OCI-LY7 (cell line): ENCODE results near the gene SGTA. TPM values are rescaled to one million over a fixed set of nuclear protein-coding genes. Genes with fewer than 3 reads are reported as not detected.

ENCODE experiments used
- BruUV-seq: library from RNA; stranded (reverse); fragments of 400-500 nt; replicated peaks from 2 replicates; lab custom pipeline; 2021; lab: Mats Ljungman, UMichigan
- CTCF ChIA-PET: fragments of 300-600 bp; sonication (Branson Sonifier 250); formaldehyde crosslinking; loops from one replicate; lab custom pipeline; 2022; ENCODE audit warnings: antibody characterized with exemption; ENCODE audit not compliant: unreplicated experiment; lab: Charles Lee
- POLR2A ChIA-PET: fragments of 300-600 bp; sonication (Branson Sonifier 250); formaldehyde crosslinking; loops from one replicate; lab custom pipeline; 2022; ENCODE audit warnings: antibody characterized with exemption; lab: Charles Lee
- DNase-seq: peaks from one replicate; pipeline ENCODE4 v3.0.0-alpha.2; 2015; ENCODE audit warnings: low spot score
- H2AFZ ChIP-seq: fragments of 200-600 bp; sonication (generic), shearing (Covaris generic); 2 replicates; pipeline ENCODE4 v1.6.1; 2014; ENCODE audit warnings: mild to moderate bottlenecking, antibody characterized with exemption, low read length, moderate library complexity
- H3K27ac ChIP-seq: fragments of 200-600 bp; sonication (generic); 2 replicates; pipeline ENCODE4 v1.5.1; 2014; ENCODE audit warnings: mixed run types, low read depth, mild to moderate bottlenecking, moderate library complexity, low read length, inconsistent platforms; ENCODE audit not compliant: poor library complexity, severe bottlenecking
- H3K36me3 ChIP-seq: fragments of 200-600 bp; sonication (generic); 2 replicates; pipeline ENCODE4 v1.6.1; 2014; ENCODE audit warnings: mild to moderate bottlenecking, antibody characterized with exemption, low read length, moderate library complexity, mixed read lengths; ENCODE audit not compliant: insufficient read depth
- H3K4me1 ChIP-seq: fragments of 200-600 bp; sonication (generic); 2 replicates; pipeline ENCODE4 v1.5.1; 2014; ENCODE audit warnings: mild to moderate bottlenecking, low read length; ENCODE audit not compliant: insufficient read depth, poor library complexity, severe bottlenecking
- H3K4me2 ChIP-seq: fragments of 200-600 bp; sonication (generic); 2 replicates; pipeline ENCODE4 v1.6.1; 2014; ENCODE audit warnings: mild to moderate bottlenecking, low read length
- H3K4me3 ChIP-seq: fragments of 200-600 bp; sonication (generic); 2 replicates; pipeline ENCODE4 v1.5.1; 2014; ENCODE audit warnings: mild to moderate bottlenecking, low read depth, low read length; ENCODE audit not compliant: poor library complexity, severe bottlenecking
- H3K79me2 ChIP-seq: fragments of 200-600 bp; sonication (generic); 2 replicates; pipeline ENCODE4 v1.6.1; 2016; ENCODE audit warnings: low read depth, mild to moderate bottlenecking, low read length, moderate library complexity, mixed read lengths; ENCODE audit not compliant: insufficient read depth
- H3K9me2 ChIP-seq: fragments of 200-600 bp; sonication (generic); 2 replicates; pipeline ENCODE4 v1.6.1; 2016; ENCODE audit warnings: mild to moderate bottlenecking, low read length, mixed read lengths; ENCODE audit not compliant: insufficient read depth
- H3K9me3 ChIP-seq: fragments of 200-600 bp; sonication (generic); 2 replicates; pipeline ENCODE4 v1.6.1; 2014; ENCODE audit warnings: mild to moderate bottlenecking, mixed run types, low read length, mixed read lengths
- H4K20me1 ChIP-seq: fragments of 200-600 bp; sonication (generic); 2 replicates; pipeline ENCODE4 v1.6.1; 2014; ENCODE audit warnings: mild to moderate bottlenecking, antibody characterized with exemption, low read length, moderate library complexity, mixed read lengths; ENCODE audit not compliant: insufficient read depth
- CTCF ChIP-seq: fragments of 200-600 bp; sonication (generic); conservative IDR thresholded peaks from 2 replicates; pipeline ENCODE4 v1.5.1; 2014; ENCODE audit warnings: mild to moderate bottlenecking, antibody characterized with exemption, low read length, moderate library complexity, mixed read lengths
- EZH2phosphoT487 ChIP-seq: fragments of 200-600 bp; sonication (generic); IDR thresholded peaks from 2 replicates; pipeline ENCODE4 v1.6.1; 2018; ENCODE audit warnings: low read depth, borderline replicate concordance, mild to moderate bottlenecking, mixed run types, antibody characterized with exemption, low read length, moderate library complexity, mixed read lengths
- intact Hi-C: fragments of 100-400 bp; cut with micrococcal nuclease; formaldehyde crosslinking; loops from one replicate; pipeline ENCODE4 v1.10.0; 2022; ENCODE audit not compliant: unreplicated experiment
- total RNA-seq, 2 experiments: library from RNA; depleted of rRNA in 1 of 2; stranded (reverse); fragments of >200 nt in 1 of 2; shearing (Covaris generic) in 1 of 2; gene quantifications; 2 replicates each; pipeline ENCODE4 v1.2.3, GENCODE V29; 2014 to 2022

Gene SGTA
- total RNA-seq, 2 experiments from 2014 or later: 68.2 to 82.4 TPM

- ChIA-PET POLR2A (no interaction called here), CTCF (no interaction called here)
- no peaks in the 10 kb centered on the region for H3K9me3 ChIP-seq
- H3K79me2 ChIP-seq: no peaks in the 10 kb centered on the region
- H3K4me3 ChIP-seq: no peak overlapping the region
- no peak for DNase-seq
- intact Hi-C loops: no loop called here
- H3K36me3 ChIP-seq: peaks cover 93% of the 10 kb centered on the region
- no peak overlapping the region for H3K4me2 ChIP-seq
- no peak overlapping the region for H2AFZ ChIP-seq
- BruUV-seq: no TSS peak
- TF ChIP-seq CTCF: no peak
- TF ChIP-seq EZH2phosphoT487: no peak
- H3K4me1 ChIP-seq: no peaks in the 10 kb centered on the region
- no peak overlapping the region for H3K27ac ChIP-seq
- no peaks in the 10 kb centered on the region for H4K20me1 ChIP-seq
- no peaks in the 10 kb centered on the region for H3K9me2 ChIP-seq
These were observed 27.3 kb upstream of the SGTA start for GRCh38 chr19:2810141-2811091.

- TSS peak; percentile 41 for BruUV-seq
- intact Hi-C loops: no loop called here
- Histone ChIP-seq H3K79me2 (no peaks in the 10 kb centered on the region), H2AFZ (no peak overlapping the region), H3K4me2 (no peak overlapping the region), H3K9me2 (no peaks in the 10 kb centered on the region), H4K20me1 (no peaks in the 10 kb centered on the region), H3K4me1 (no peaks in the 10 kb centered on the region), H3K27ac (no peak overlapping the region), H3K36me3 (peaks cover 95% of the 10 kb centered on the region), H3K9me3 (no peaks in the 10 kb centered on the region), H3K4me3 (no peak overlapping the region)
- ChIA-PET CTCF (no interaction called here), POLR2A (no interaction called here)
- TF ChIP-seq CTCF (no peak), EZH2phosphoT487 (no peak)
- no peak for DNase-seq
These were observed 26.5 kb upstream of the SGTA start for GRCh38 chr19:2809387-2810140.
